ENCODE data around the gene DTX3. TPM values are rescaled to one million over a fixed set of nuclear protein-coding genes. Genes with fewer than 3 reads are reported as not detected.

Gene DTX3
- total RNA-seq, 1 donor from 2014 or later, result 3.7 TPM

- FAIRE-seq, result no peak
Observed at GRCh38 chr12:57580466-57580795, 24.2 kb upstream of the DTX3 start.

GRCh38 chr12:57581802-57582201 is 22.8 kb upstream of the DTX3 start:
- no peak for FAIRE-seq
- Histone ChIP-seq H3K27me3 (ENCODE audit: control insufficient read depth, insufficient read depth, low read length) (peaks cover 4% of the 10 kb centered on the region), H3K4me3 (ENCODE audit: low read depth, low read length) (no peak overlapping the region), H3K36me3 (ENCODE audit: control insufficient read depth, insufficient read depth, low read length) (no peaks in the 10 kb centered on the region)
- no peak for TF ChIP-seq CTCF (IDR thresholded peaks at IDR 0.05; ENCODE audit: insufficient read depth, low read length, severe bottlenecking)
- DNase-seq (ENCODE audit: low read depth), result no peak

More at GRCh38 chr12:57580466-57580795, 24.2 kb upstream of the DTX3 start:
- H3K27me3 ChIP-seq (ENCODE audit: control insufficient read depth, insufficient read depth, low read length), result peaks cover 2% of the 10 kb centered on the region
- DNase-seq (ENCODE audit: low read depth), result no peak
- no peak for TF ChIP-seq CTCF (IDR thresholded peaks at IDR 0.05; ENCODE audit: insufficient read depth, low read length, severe bottlenecking)
- no peaks in the 10 kb centered on the region for H3K36me3 ChIP-seq (ENCODE audit: control insufficient read depth, insufficient read depth, low read length)
- H3K4me3 ChIP-seq (ENCODE audit: low read depth, low read length), result no peak overlapping the region

- FAIRE-seq (no peak), DNase-seq (ENCODE audit: low read depth) (no peak)
- no peak overlapping the region for H3K4me3 ChIP-seq (ENCODE audit: low read depth, low read length)
- H3K27me3 ChIP-seq (ENCODE audit: control insufficient read depth, insufficient read depth, low read length), result peaks cover 4% of the 10 kb centered on the region
- TF ChIP-seq CTCF (IDR thresholded peaks at IDR 0.05; ENCODE audit: insufficient read depth, low read length, severe bottlenecking), result no peak
- no peaks in the 10 kb centered on the region for H3K36me3 ChIP-seq (ENCODE audit: control insufficient read depth, insufficient read depth, low read length)
Observed at GRCh38 chr12:57582440-57582839, 22.2 kb upstream of the DTX3 start.

- FAIRE-seq (no peak), DNase-seq (ENCODE audit: low read depth) (peak; percentile 66)
- Histone ChIP-seq H3K4me3 (ENCODE audit: low read depth, low read length) (no peak overlapping the region), H3K27me3 (ENCODE audit: control insufficient read depth, insufficient read depth, low read length) (peaks cover 4% of the 10 kb centered on the region), H3K36me3 (ENCODE audit: control insufficient read depth, insufficient read depth, low read length) (no peaks in the 10 kb centered on the region)
- TF ChIP-seq CTCF (IDR thresholded peaks at IDR 0.05; ENCODE audit: insufficient read depth, low read length, severe bottlenecking), result peak; percentile 88
Observed at GRCh38 chr12:57583008-57583831, 21.4 kb upstream of the DTX3 start.

GRCh38 chr12:57584050-57584449 is 20.6 kb upstream of the DTX3 start:
- no peak overlapping the region for H3K4me3 ChIP-seq (ENCODE audit: low read depth, low read length)
- no peak for TF ChIP-seq CTCF (IDR thresholded peaks at IDR 0.05; ENCODE audit: insufficient read depth, low read length, severe bottlenecking)
- H3K36me3 ChIP-seq (ENCODE audit: control insufficient read depth, insufficient read depth, low read length), result no peaks in the 10 kb centered on the region
- no peak for FAIRE-seq
- no peak for DNase-seq (ENCODE audit: low read depth)
- H3K27me3 ChIP-seq (ENCODE audit: control insufficient read depth, insufficient read depth, low read length), result peaks cover 4% of the 10 kb centered on the region

GRCh38 chr12:57584690-57585089 is 19.9 kb upstream of the DTX3 start:
- no peaks in the 10 kb centered on the region for H3K36me3 ChIP-seq (ENCODE audit: control insufficient read depth, insufficient read depth, low read length)
- no peak for FAIRE-seq
- no peak overlapping the region for H3K4me3 ChIP-seq (ENCODE audit: low read depth, low read length)
- peaks cover 4% of the 10 kb centered on the region for H3K27me3 ChIP-seq (ENCODE audit: control insufficient read depth, insufficient read depth, low read length)
- DNase-seq (ENCODE audit: low read depth), result no peak
- no peak for TF ChIP-seq CTCF (IDR thresholded peaks at IDR 0.05; ENCODE audit: insufficient read depth, low read length, severe bottlenecking)
